Neural crest cell (in vitro differentiated cells): ENCODE data around the gene FATE1. TPM values are rescaled to one million over a fixed set of nuclear protein-coding genes. Genes with fewer than 3 reads are reported as not detected.

ENCODE experiments used
- DNase-seq: peaks from one replicate; pipeline ENCODE4 v3.0.0; 2021; ENCODE audit warnings: low read depth, mixed read lengths, low spot score
- H3K27ac Mint-ChIP-seq: one replicate; pipeline ENCODE4 v1.8.0; 2021; ENCODE audit warnings: mild to moderate bottlenecking, mixed read lengths; ENCODE audit not compliant: unreplicated experiment
- H3K27me3 Mint-ChIP-seq: 2 replicates; pipeline ENCODE4 v1.8.0; 2021; ENCODE audit warnings: low read depth, mild to moderate bottlenecking, mixed read lengths
- H3K36me3 Mint-ChIP-seq: 2 replicates; pipeline ENCODE4 v1.8.0; 2021; ENCODE audit warnings: low read depth, mild to moderate bottlenecking, mixed read lengths
- H3K4me1 Mint-ChIP-seq: 2 replicates; pipeline ENCODE4 v1.8.0; 2021; ENCODE audit warnings: mixed read lengths
- H3K4me3 Mint-ChIP-seq: one replicate; pipeline ENCODE4 v1.8.0; 2021; ENCODE audit warnings: mild to moderate bottlenecking, mixed read lengths
- H3K9me3 Mint-ChIP-seq: 2 replicates; pipeline ENCODE4 v1.8.0; 2021; ENCODE audit warnings: mixed read lengths
- total RNA-seq: library from RNA; stranded (reverse); gene quantifications from 2 replicates; pipeline ENCODE4 v1.2.1, GENCODE V29; 2021
- TF ChIP-seq, protein P1 (sequence below): fragments of 200-600 bp; sonication (generic); conservative IDR thresholded peaks from 2 replicates; pipeline ENCODE4 v1.5.0; 2021; ENCODE audit warnings: antibody characterized with exemption, mild to moderate bottlenecking

FATE1 gene
- total RNA-seq, 1 donor from 2014 or later: not detected

DNA sequence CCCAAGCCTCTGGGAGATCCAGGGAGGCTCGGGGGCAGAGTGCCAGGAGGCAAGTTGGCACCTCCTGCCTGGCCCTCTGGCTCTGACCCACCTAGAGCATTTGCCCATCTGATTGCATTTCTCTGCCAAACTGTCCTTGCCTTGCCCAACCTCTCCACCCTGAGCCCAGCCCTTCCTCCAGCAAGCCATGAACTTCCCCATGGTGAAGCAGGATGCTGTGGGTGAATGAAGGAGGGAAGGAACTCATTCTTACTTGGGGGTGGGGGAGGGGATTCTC lies 9.4 kb downstream of the FATE1 start:
- H3K9me3 Mint-ChIP-seq: no peaks in the 10 kb centered on the region
- TF ChIP-seq, protein P1, sequence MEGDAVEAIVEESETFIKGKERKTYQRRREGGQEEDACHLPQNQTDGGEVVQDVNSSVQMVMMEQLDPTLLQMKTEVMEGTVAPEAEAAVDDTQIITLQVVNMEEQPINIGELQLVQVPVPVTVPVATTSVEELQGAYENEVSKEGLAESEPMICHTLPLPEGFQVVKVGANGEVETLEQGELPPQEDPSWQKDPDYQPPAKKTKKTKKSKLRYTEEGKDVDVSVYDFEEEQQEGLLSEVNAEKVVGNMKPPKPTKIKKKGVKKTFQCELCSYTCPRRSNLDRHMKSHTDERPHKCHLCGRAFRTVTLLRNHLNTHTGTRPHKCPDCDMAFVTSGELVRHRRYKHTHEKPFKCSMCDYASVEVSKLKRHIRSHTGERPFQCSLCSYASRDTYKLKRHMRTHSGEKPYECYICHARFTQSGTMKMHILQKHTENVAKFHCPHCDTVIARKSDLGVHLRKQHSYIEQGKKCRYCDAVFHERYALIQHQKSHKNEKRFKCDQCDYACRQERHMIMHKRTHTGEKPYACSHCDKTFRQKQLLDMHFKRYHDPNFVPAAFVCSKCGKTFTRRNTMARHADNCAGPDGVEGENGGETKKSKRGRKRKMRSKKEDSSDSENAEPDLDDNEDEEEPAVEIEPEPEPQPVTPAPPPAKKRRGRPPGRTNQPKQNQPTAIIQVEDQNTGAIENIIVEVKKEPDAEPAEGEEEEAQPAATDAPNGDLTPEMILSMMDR: no peak
- H3K27ac Mint-ChIP-seq: no peak overlapping the region
- DNase-seq: no peak
- H3K4me3 Mint-ChIP-seq: no peak overlapping the region
- no peaks in the 10 kb centered on the region for H3K36me3 Mint-ChIP-seq
- no peaks in the 10 kb centered on the region for H3K4me1 Mint-ChIP-seq
- H3K27me3 Mint-ChIP-seq: peaks cover under 1% of the 10 kb centered on the region

DNA sequence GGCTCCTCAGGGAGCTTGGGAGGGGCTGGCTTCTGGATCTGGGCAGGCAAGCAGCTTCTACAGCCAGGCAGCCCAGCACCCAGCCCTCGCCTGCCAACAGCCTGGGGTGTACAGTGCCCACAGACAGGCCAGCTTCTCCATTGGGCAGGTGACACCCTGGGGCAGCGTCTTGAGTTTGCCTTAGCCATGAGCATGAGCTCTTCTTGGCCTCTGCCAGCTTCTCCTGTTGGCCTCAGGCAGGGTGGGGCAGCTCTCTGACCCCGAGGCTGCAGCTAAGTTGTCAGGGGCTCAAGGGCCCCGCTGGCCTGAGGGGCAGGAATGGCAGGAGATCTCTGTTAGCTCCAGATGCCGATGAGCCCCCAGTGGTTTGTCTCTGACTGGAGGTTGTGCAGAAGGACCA lies 10.9 kb downstream of the FATE1 start:
- peaks cover 2% of the 10 kb centered on the region for H3K27me3 Mint-ChIP-seq
- no peaks in the 10 kb centered on the region for H3K9me3 Mint-ChIP-seq
- DNase-seq: no peak
- no peaks in the 10 kb centered on the region for H3K4me1 Mint-ChIP-seq
- no peak overlapping the region for H3K4me3 Mint-ChIP-seq
- TF ChIP-seq, protein P1: no peak
- no peak overlapping the region for H3K27ac Mint-ChIP-seq
- no peaks in the 10 kb centered on the region for H3K36me3 Mint-ChIP-seq

DNA sequence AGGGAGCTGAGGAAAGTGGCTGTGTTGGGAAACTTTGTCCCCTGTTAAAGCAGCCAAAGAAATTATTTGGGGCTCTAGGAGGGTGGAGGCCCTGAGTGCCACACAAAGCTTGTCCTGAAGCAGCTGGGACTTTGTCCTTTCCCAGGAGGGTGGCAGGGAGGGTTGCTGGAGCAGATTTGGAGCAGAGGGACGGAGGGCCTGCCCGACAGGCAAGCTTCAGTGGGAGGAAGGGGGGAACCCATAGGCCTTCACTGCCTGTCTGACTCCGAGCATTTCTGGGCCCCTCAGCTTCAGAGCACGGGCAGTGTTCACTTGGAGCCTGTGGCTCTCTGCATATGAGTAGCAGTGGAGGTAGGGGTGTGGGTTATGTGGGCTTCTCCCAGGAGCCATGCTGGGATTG lies 11.5 kb downstream of the FATE1 start:
- no peaks in the 10 kb centered on the region for H3K9me3 Mint-ChIP-seq
- no peak overlapping the region for H3K27ac Mint-ChIP-seq

DNA sequence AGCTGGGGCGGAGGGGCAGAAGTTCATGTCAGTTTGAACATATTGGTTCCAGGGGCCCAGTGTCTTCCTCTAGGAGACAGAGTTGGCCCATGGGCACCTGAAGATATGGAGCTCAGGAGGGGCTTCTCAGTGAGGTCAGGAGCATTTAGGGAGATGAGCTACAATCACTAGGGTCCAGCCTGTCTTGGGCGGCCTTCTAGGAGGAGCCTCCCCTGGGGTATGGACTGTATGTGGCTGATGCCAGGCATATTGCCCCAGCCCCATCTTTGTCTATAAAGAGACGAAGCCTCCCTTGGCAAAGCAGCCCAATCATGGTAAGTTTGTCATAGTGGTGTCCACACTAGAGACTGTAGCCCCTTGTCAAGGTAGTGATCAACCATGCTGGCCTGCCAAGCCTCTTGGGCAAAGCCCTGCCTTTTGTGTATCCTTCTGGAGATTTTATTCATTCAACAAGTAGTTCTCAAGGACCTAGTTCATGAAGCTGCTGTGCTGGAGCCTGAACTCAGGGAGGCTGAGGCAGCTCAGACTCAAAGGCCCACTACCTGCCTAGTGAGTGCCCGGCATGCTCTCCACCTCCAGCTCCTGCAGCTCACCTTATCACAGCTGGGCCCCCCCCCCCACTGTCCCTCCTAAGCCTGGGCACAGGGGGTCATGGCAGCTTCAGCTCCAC lies 13.4 kb downstream of the FATE1 start:
- Mint-ChIP-seq H3K9me3 (peaks cover 2% of the 10 kb centered on the region), H3K36me3 (no peaks in the 10 kb centered on the region), H3K4me3 (no peak overlapping the region), H3K4me1 (no peaks in the 10 kb centered on the region), H3K27ac (no peak overlapping the region), H3K27me3 (peaks cover 17% of the 10 kb centered on the region)
- no peak for DNase-seq
- TF ChIP-seq, protein P1: no peak

More for the DNA sequence above, 11.5 kb downstream of the FATE1 start:
- H3K4me3 Mint-ChIP-seq: no peak overlapping the region
- TF ChIP-seq, protein P1: no peak
- no peaks in the 10 kb centered on the region for H3K36me3 Mint-ChIP-seq
- DNase-seq: no peak
- H3K4me1 Mint-ChIP-seq: no peaks in the 10 kb centered on the region
- H3K27me3 Mint-ChIP-seq: peaks cover 7% of the 10 kb centered on the region

DNA sequence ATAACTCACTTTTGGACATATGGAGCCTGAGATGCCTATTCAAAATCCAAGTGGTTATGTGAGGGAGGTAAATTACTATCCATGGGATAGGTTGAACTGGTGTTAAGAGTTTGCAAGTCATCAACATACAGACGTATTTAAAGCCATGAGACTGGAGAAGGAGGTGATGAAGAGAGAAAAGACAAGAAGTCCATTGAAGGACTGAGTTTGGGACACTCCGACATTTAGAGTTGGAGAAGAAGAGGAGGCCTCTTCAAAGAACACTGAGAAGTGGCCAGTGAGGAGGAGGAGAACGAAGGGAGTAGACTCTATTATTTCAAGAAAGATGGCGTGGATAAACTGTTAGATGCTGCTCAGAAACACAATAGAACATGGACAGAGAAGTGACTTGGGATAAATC lies 18.6 kb downstream of the FATE1 start, which contains the start of gene CNGA2:
Gene CNGA2 (plus strand): TSS at position 301 of the 400 bp plus-strand sequence. CDS start 3,738 bp downstream, outside the sequence.
- peaks cover 25% of the 10 kb centered on the region for H3K27me3 Mint-ChIP-seq
- peaks cover 10% of the 10 kb centered on the region for H3K9me3 Mint-ChIP-seq
- no peaks in the 10 kb centered on the region for H3K4me1 Mint-ChIP-seq
- no peak within 1 kb of the TSS for H3K4me3 Mint-ChIP-seq
- no peaks in the 10 kb centered on the region for H3K36me3 Mint-ChIP-seq
- no peak within 1 kb of the TSS for H3K27ac Mint-ChIP-seq
- TF ChIP-seq, protein P1: no peak
- no peak for DNase-seq
